K562 (cell line): ENCODE measurements around the gene OR2S2. TPM values are rescaled to one million over a fixed set of nuclear protein-coding genes. Genes with fewer than 3 reads are reported as not detected.

Experiments used
- ATAC-seq: fragments of 200-7000 bp; cut with Tn5 transposase; 3 replicates; pipeline ENCODE4 v1.9.1; 2020; ENCODE audit warnings: moderate library complexity
- BruUV-seq: library from RNA; stranded (reverse); fragments of 400-500 nt; replicated peaks from 2 replicates; lab custom pipeline; 2021; lab: Mats Ljungman, UMichigan
- CTCF ChIA-PET: fragments of 300-600 bp; formaldehyde crosslinking; extraction: SDS; loops from one replicate; lab custom pipeline; 2021; ENCODE audit warnings: low intra/inter-chr PET ratio; lab: Yijun Ruan, JAX
- POLR2A ChIA-PET: fragments of 300-600, 350-650 bp; sonication (Branson Sonifier 250); formaldehyde crosslinking; extraction: SDS; loops from one replicate; lab custom pipeline; 2021; ENCODE audit warnings: antibody characterized with exemption, inconsistent platforms; lab: Yijun Ruan, JAX
- DNase-seq, 4 experiments: peaks; one replicate each; pipeline versions ENCODE4 v3.0.0 to v3.0.0-alpha.2; 2011 to 2018; ENCODE audit warnings: low spot score in 3 of 4, mixed read lengths in 3 of 4; ENCODE audit errors: extremely low read depth in 1 of 4
- FAIRE-seq: peaks from 2 replicates; lab custom pipeline; 2011; peaks lifted over from hg19 to GRCh38; lab: Jason Lieb, UNC
- H2AFZ ChIP-seq: 2 replicates; pipeline ENCODE4 v1.6.0; 2011; ENCODE audit warnings: low read depth, low read length, control low read depth, inconsistent platforms
- H3K27ac ChIP-seq: fragments of 200-600 bp; 3 replicates; pipeline ENCODE4 v1.8.0; 2011; ENCODE audit warnings: low read depth, mild to moderate bottlenecking, control low read depth, inconsistent platforms, low read length, moderate library complexity, mixed read lengths; ENCODE audit errors: extremely low read depth
- H3K27me3 ChIP-seq, 2 experiments: fragments of 300-600 bp in 1 of 2; 2 replicates in 1 of 2; 3 replicates in 1 of 2; pipeline versions ENCODE4 v1.6.0 to v1.8.0; 2011; ENCODE audit warnings: inconsistent platforms in 2 of 2, low read length in 2 of 2, mild to moderate bottlenecking in 1 of 2, mixed read lengths in 1 of 2, moderate library complexity in 1 of 2; ENCODE audit not compliant: control insufficient read depth in 2 of 2, insufficient read depth in 2 of 2
- H3K36me3 ChIP-seq: fragments of 300-600 bp; 3 replicates; pipeline ENCODE4 v1.8.0; 2011; ENCODE audit warnings: mild to moderate bottlenecking, low read length, inconsistent platforms; ENCODE audit not compliant: control insufficient read depth, insufficient read depth
- H3K4me1 ChIP-seq, 2 experiments: fragments of 200-600 bp in 1 of 2; replicated peaks in 1 of 2; 2 replicates in 1 of 2; 3 replicates in 1 of 2; pipeline versions ENCODE4 v1.5.1 to v1.8.0; 2011; ENCODE audit warnings: inconsistent platforms in 2 of 2, low read length in 2 of 2, mild to moderate bottlenecking in 1 of 2, mixed read lengths in 1 of 2, moderate library complexity in 1 of 2; ENCODE audit not compliant: control insufficient read depth in 2 of 2, insufficient read depth in 2 of 2
- H3K4me2 ChIP-seq: 2 replicates; pipeline ENCODE4 v1.6.1; 2011; ENCODE audit warnings: low read length, control low read depth, inconsistent platforms, mixed read lengths; ENCODE audit not compliant: insufficient read depth
- H3K4me3 ChIP-seq: fragments of 200-600 bp; sonication (generic), shearing (Covaris generic); 2 replicates; pipeline ENCODE4 v1.5.1; 2016; ENCODE audit warnings: control low read depth, inconsistent platforms
- H3K79me2 ChIP-seq: fragments of 200-600 bp; 3 replicates; pipeline ENCODE4 v1.8.0; 2011; ENCODE audit warnings: low read length, inconsistent platforms; ENCODE audit not compliant: control insufficient read depth, insufficient read depth
- H3K9ac ChIP-seq, 2 experiments: 2 replicates each; pipeline versions ENCODE4 v1.6.0 to v1.6.1; 2011; ENCODE audit warnings: low read depth in 2 of 2, low read length in 2 of 2, control low read depth in 1 of 2, inconsistent platforms in 1 of 2, mild to moderate bottlenecking in 1 of 2, mixed read lengths in 1 of 2; ENCODE audit not compliant: insufficient read depth in 1 of 2
- H3K9me1 ChIP-seq: one replicate; pipeline ENCODE4 v1.6.0; 2011; ENCODE audit warnings: inconsistent platforms, mild to moderate bottlenecking, low read length, moderate library complexity; ENCODE audit not compliant: control insufficient read depth, insufficient read depth
- H3K9me3 ChIP-seq: replicated peaks from 2 replicates; pipeline ENCODE4 v1.5.1; 2011; ENCODE audit warnings: low read depth, low read length, inconsistent platforms; ENCODE audit not compliant: control insufficient read depth, insufficient read depth
- H4K20me1 ChIP-seq: replicated peaks from 2 replicates; pipeline ENCODE4 v1.6.1; 2011; ENCODE audit warnings: low read length, inconsistent platforms, mixed read lengths; ENCODE audit not compliant: control insufficient read depth, insufficient read depth
- ARNT ChIP-seq, 2 experiments: fragments of 450-650 bp; IDR thresholded peaks; 2 replicates each; pipeline ENCODE4 v1.6.1; 2016; ENCODE audit warnings: mild to moderate bottlenecking in 1 of 2
- ATF7 ChIP-seq: fragments of 450-650 bp; IDR thresholded peaks from 2 replicates; pipeline ENCODE4 v1.7.1; 2014; ENCODE audit warnings: mild to moderate bottlenecking, moderate library complexity
- FOXP1 ChIP-seq: sonication (generic); formaldehyde crosslinking; IDR thresholded peaks from 2 replicates; pipeline ENCODE4 v1.8.0; 2022; ENCODE audit warnings: mild to moderate bottlenecking, missing genetic modification reagents
- HINFP ChIP-seq: fragments of 450-650 bp; conservative IDR thresholded peaks from 2 replicates; pipeline ENCODE4 v1.6.1; 2016; ENCODE audit warnings: missing genetic modification characterization, low read depth, mild to moderate bottlenecking, control low read depth, missing compliant biosample characterization
- HMG20B ChIP-seq: fragments of 250-450 bp; sonication (Bioruptor Pico); IDR thresholded peaks from 2 replicates; pipeline ENCODE4 v1.5.0; 2021; ENCODE audit warnings: mild to moderate bottlenecking
- JUNB ChIP-seq: fragments of 450-650 bp; formaldehyde crosslinking; conservative IDR thresholded peaks from 2 replicates; pipeline ENCODE4 v1.4.0; 2020; ENCODE audit warnings: mild to moderate bottlenecking
- MLLT1 ChIP-seq, 2 experiments: fragments of 450-650 bp; IDR thresholded peaks; 2 replicates each; pipeline ENCODE4 v1.6.1; 2016
- NR2C1 ChIP-seq, 2 experiments: fragments of 450-650 bp; IDR thresholded peaks; 2 replicates each; pipeline ENCODE4 v1.6.1; 2017; ENCODE audit warnings: mild to moderate bottlenecking in 2 of 2, antibody characterized with exemption in 1 of 2, inconsistent platforms in 1 of 2, missing compliant biosample characterization in 1 of 2, missing genetic modification characterization in 1 of 2
- NR2C2 ChIP-seq, 2 experiments: fragments of 200-800 bp in 1 of 2; sonication (Bioruptor generic) in 1 of 2; sonication (generic) in 1 of 2; formaldehyde crosslinking in 1 of 2; IDR thresholded peaks; 2 replicates each; pipeline versions ENCODE4 v1.6.1 to v1.8.0; 2016 to 2022; ENCODE audit warnings: mild to moderate bottlenecking in 1 of 2, missing compliant biosample characterization in 1 of 2, missing genetic modification characterization in 1 of 2, missing genetic modification reagents in 1 of 2
- RAD51 ChIP-seq: fragments of 450-650 bp; IDR thresholded peaks from 2 replicates; pipeline ENCODE4 v1.7.1; 2016; ENCODE audit warnings: low read depth, mild to moderate bottlenecking, borderline replicate concordance
- RFX1 ChIP-seq: fragments of 450-650 bp; IDR thresholded peaks from 2 replicates; pipeline ENCODE4 v1.6.1; 2016; ENCODE audit warnings: mild to moderate bottlenecking, moderate library complexity
- RFX7 ChIP-seq: fragments of 250-450 bp; sonication (Bioruptor Pico); IDR thresholded peaks from 2 replicates; pipeline ENCODE4 v1.5.1; 2021; ENCODE audit warnings: mild to moderate bottlenecking
- SMARCA4 ChIP-seq: fragments of 450-650 bp; IDR thresholded peaks from 2 replicates; pipeline ENCODE4 v1.6.1; 2016
- SP2 ChIP-seq: IDR thresholded peaks from 2 replicates; pipeline ENCODE4 v1.6.1; 2011; ENCODE audit warnings: mild to moderate bottlenecking, low read depth, low read length, moderate library complexity; ENCODE audit not compliant: poor library complexity, severe bottlenecking; ENCODE audit errors: extremely low read depth
- ZBTB9 ChIP-seq: fragments of 450-650 bp; formaldehyde crosslinking; IDR thresholded peaks from 2 replicates; pipeline ENCODE4 v1.4.0; 2020; ENCODE audit warnings: mild to moderate bottlenecking, moderate library complexity
- ZKSCAN8 ChIP-seq: fragments of 200-800 bp; sonication (Bioruptor generic); IDR thresholded peaks from 2 replicates; pipeline ENCODE4 v1.6.1; 2016; ENCODE audit warnings: missing genetic modification characterization, missing compliant biosample characterization
- ZNF668 ChIP-seq: fragments of 250-450 bp; sonication (Bioruptor Pico); IDR thresholded peaks from 2 replicates; pipeline ENCODE4 v1.8.0; 2022; ENCODE audit warnings: mild to moderate bottlenecking, inconsistent platforms
- ZNF696 ChIP-seq: fragments of 250-450 bp; sonication (Bioruptor Pico); conservative IDR thresholded peaks from 2 replicates; pipeline ENCODE4 v1.4.0; 2020; ENCODE audit warnings: mild to moderate bottlenecking, moderate library complexity
- ZNF778 ChIP-seq: fragments of 450-650 bp; formaldehyde crosslinking; IDR thresholded peaks from 2 replicates; pipeline ENCODE4 v1.4.0; 2020; ENCODE audit warnings: mild to moderate bottlenecking, moderate library complexity
- WGBS: fragments of 100-300 bp; shearing (Covaris generic); methylation state at CpG from one replicate; pipeline ENCODE4 v1.1.6; 2016; ENCODE audit warnings: low coverage, mixed read lengths; ENCODE audit not compliant: insufficient coverage; ENCODE audit errors: missing lambda C conversion rate; 5-methylcytosine and 5-hydroxymethylcytosine counted together
- in situ Hi-C: fragments of 300-500 bp; cut with MboI; formaldehyde crosslinking; loops from 4 replicates; pipeline ENCODE4 v1.15.0; 2018; ENCODE audit warnings: inconsistent platforms, mixed read lengths
- intact Hi-C: fragments of 100-400 bp; cut with micrococcal nuclease; formaldehyde crosslinking; loops from 2 replicates; pipeline ENCODE4 v1.14.2; 2022
- polyA plus RNA-seq, 8 experiments: library from polyadenylated mRNA; depleted of rRNA in 4 of 8; stranded (reverse) in 5 of 8; unstranded in 3 of 8; fragments of >200 nt; fragmentation: Nextera tagmentation in 2 of 8; fragmentation: Illumina TruSeq in 1 of 8; extraction: Ambion mirVana in 2 of 8; extraction: Trizol in 1 of 8; gene quantifications; 2 replicates each; pipeline versions ENCODE4 v1.2.1 to v1.2.3, GENCODE V29; 2011 to 2014; ENCODE audit warnings: inconsistent platforms in 1 of 8, missing spikeins in 1 of 8
- total RNA-seq, 7 experiments: library from RNA; depleted of rRNA in 6 of 7; stranded (reverse); fragments of >200 nt in 6 of 7; fragmentation: Illumina TruSeq in 2 of 7; extraction: Trizol in 2 of 7; gene quantifications; 2 replicates each; pipeline versions ENCODE4 v1.2.1 to v1.2.3, GENCODE V29; 2011 to 2021; ENCODE audit warnings: low replicate concordance in 1 of 7

Gene OR2S2
- total and polyA plus RNA-seq, 9 of the 15 experiments (the other 6 are each of a cell fraction or from before 2014, with no cell fraction given) = not detected

- no peak overlapping the region for H3K27ac ChIP-seq
- H3K27me3 ChIP-seq = peaks cover 0 to 2% of the 10 kb centered on the region in 2 experiments; a peak in 1 of 5 replicates
- ATAC-seq = no peak
- H3K9me1 ChIP-seq = no peaks in the 10 kb centered on the region
- H3K4me1 ChIP-seq = no peaks in the 10 kb centered on the region
- ChIA-PET POLR2A (no interaction called here), CTCF (no interaction called here)
- H4K20me1 ChIP-seq = no peaks in the 10 kb centered on the region
- no peaks in the 10 kb centered on the region for H3K36me3 ChIP-seq
- no peaks in the 10 kb centered on the region for H3K9me3 ChIP-seq
- no peak overlapping the region for H3K4me2 ChIP-seq
- BruUV-seq = no TSS peak
- intact Hi-C loops (no loop called here), in situ Hi-C loops (no loop called here)
- no peaks in the 10 kb centered on the region for H3K79me2 ChIP-seq
- no peak overlapping the region for H3K9ac ChIP-seq
- H3K4me3 ChIP-seq = no peak overlapping the region
- no peak overlapping the region for H2AFZ ChIP-seq
- FAIRE-seq = no peak
- no peak for DNase-seq
- WGBS = 0% methylated on average over 2 of the region's 3 CpGs
- TF ChIP-seq ARNT (IDR thresholded peaks at IDR 0.05) (no peak), ZNF696 (no peak), ZNF778 (CRISPR knock-in tag) (no peak), NR2C2 (CRISPR knock-in tag; IDR thresholded peaks at IDR 0.05) (no peak), NR2C2 (tag; IDR thresholded peaks at IDR 0.05) (no peak), ZBTB9 (no peak), SMARCA4 (no peak), ZKSCAN8 (CRISPR knock-in tag) (no peak), MLLT1 (IDR thresholded peaks at IDR 0.05) (no peak), SP2 (no peak), RFX7 (CRISPR knock-in tag) (no peak), ATF7 (no peak), ZNF668 (CRISPR knock-in tag) (no peak), RFX1 (no peak), NR2C1 (IDR thresholded peaks at IDR 0.05) (no peak), NR2C1 (tag; IDR thresholded peaks at IDR 0.05) (no peak), HMG20B (CRISPR knock-in tag) (no peak), FOXP1 (CRISPR knock-in tag) (no peak), HINFP (tag) (no peak), JUNB (CRISPR knock-in tag) (no peak), RAD51 (no peak)
Measured at GRCh38 chr9:35990155-35990554, 32.2 kb upstream of the OR2S2 start.
